Measurements from ENCODE around the gene IGSF9B.

- TF ChIP-seq, protein P1, sequence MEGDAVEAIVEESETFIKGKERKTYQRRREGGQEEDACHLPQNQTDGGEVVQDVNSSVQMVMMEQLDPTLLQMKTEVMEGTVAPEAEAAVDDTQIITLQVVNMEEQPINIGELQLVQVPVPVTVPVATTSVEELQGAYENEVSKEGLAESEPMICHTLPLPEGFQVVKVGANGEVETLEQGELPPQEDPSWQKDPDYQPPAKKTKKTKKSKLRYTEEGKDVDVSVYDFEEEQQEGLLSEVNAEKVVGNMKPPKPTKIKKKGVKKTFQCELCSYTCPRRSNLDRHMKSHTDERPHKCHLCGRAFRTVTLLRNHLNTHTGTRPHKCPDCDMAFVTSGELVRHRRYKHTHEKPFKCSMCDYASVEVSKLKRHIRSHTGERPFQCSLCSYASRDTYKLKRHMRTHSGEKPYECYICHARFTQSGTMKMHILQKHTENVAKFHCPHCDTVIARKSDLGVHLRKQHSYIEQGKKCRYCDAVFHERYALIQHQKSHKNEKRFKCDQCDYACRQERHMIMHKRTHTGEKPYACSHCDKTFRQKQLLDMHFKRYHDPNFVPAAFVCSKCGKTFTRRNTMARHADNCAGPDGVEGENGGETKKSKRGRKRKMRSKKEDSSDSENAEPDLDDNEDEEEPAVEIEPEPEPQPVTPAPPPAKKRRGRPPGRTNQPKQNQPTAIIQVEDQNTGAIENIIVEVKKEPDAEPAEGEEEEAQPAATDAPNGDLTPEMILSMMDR (optimal IDR thresholded peaks at IDR 0.05 in 1 of 3, IDR thresholded peaks at IDR 0.05 in 1 of 3, conservative IDR thresholded peaks at IDR 0.05 in 1 of 3; ENCODE audit: extremely low read depth in 1 of 3, insufficient read depth in 2 of 3, low read length in 3 of 3): no peak
- TF ChIP-seq EZH2 (IDR thresholded peaks at IDR 0.05; ENCODE audit: low read length): no peak
These were observed 18.7 kb upstream of the IGSF9B start for GRCh38 chr11:133975488-133975849.

All from keratinocyte (primary cell).